KMS-11 (cell line): ENCODE measurements around the gene CTXN3.

Experiments
- H2AFZ ChIP-seq: fragments of 200-600 bp; sonication (generic); 2 replicates; pipeline ENCODE4 v1.6.1; 2016; ENCODE audit warnings: antibody characterized with exemption, mixed run types, low read depth
- H3K27ac ChIP-seq: fragments of 200-600 bp; sonication (generic); 2 replicates; pipeline ENCODE4 v1.6.1; 2016; ENCODE audit warnings: mild to moderate bottlenecking, mixed run types
- H3K27me3 ChIP-seq: fragments of 200-600 bp; sonication (generic); 2 replicates; pipeline ENCODE4 v1.6.1; 2017; ENCODE audit warnings: mild to moderate bottlenecking, low read depth, mixed run types, moderate library complexity; ENCODE audit not compliant: insufficient read depth
- H3K36me3 ChIP-seq: fragments of 200-600 bp; sonication (generic); 2 replicates; pipeline ENCODE4 v1.6.1; 2017; ENCODE audit warnings: mild to moderate bottlenecking, mixed run types; ENCODE audit not compliant: insufficient read depth
- H3K4me1 ChIP-seq: fragments of 200-600 bp; sonication (generic); 2 replicates; pipeline ENCODE4 v1.6.1; 2016; ENCODE audit warnings: mild to moderate bottlenecking, low read depth, mixed run types; ENCODE audit not compliant: poor library complexity, severe bottlenecking
- H3K4me2 ChIP-seq: fragments of 200-600 bp; sonication (generic); 2 replicates; pipeline ENCODE4 v1.7.0; 2016; ENCODE audit warnings: mild to moderate bottlenecking, mixed run types
- H3K4me3 ChIP-seq: fragments of 200-600 bp; sonication (generic); IDR thresholded peaks from 2 replicates; pipeline ENCODE4 v1.6.1; 2017; ENCODE audit warnings: low read depth, low read length, mixed read lengths; ENCODE audit not compliant: insufficient read depth
- H3K79me2 ChIP-seq: fragments of 200-600 bp; sonication (generic); 2 replicates; pipeline ENCODE4 v1.6.1; 2016; ENCODE audit warnings: low read depth, mixed run types; ENCODE audit not compliant: insufficient read depth
- H3K9ac ChIP-seq: fragments of 200-600 bp; sonication (generic); 2 replicates; pipeline ENCODE4 v1.6.1; 2016; ENCODE audit warnings: mild to moderate bottlenecking, mixed run types
- H4K20me1 ChIP-seq: fragments of 200-600 bp; sonication (generic); 2 replicates; pipeline ENCODE4 v1.6.1; 2016; ENCODE audit warnings: mild to moderate bottlenecking, mixed run types; ENCODE audit not compliant: insufficient read depth
- CTCF ChIP-seq: fragments of 200-600 bp; sonication (generic); conservative IDR thresholded peaks from 2 replicates; pipeline ENCODE4 v1.6.1; 2017; ENCODE audit warnings: low read depth, mild to moderate bottlenecking, antibody characterized with exemption, low read length, moderate library complexity, mixed read lengths

CTXN3 gene

DNA sequence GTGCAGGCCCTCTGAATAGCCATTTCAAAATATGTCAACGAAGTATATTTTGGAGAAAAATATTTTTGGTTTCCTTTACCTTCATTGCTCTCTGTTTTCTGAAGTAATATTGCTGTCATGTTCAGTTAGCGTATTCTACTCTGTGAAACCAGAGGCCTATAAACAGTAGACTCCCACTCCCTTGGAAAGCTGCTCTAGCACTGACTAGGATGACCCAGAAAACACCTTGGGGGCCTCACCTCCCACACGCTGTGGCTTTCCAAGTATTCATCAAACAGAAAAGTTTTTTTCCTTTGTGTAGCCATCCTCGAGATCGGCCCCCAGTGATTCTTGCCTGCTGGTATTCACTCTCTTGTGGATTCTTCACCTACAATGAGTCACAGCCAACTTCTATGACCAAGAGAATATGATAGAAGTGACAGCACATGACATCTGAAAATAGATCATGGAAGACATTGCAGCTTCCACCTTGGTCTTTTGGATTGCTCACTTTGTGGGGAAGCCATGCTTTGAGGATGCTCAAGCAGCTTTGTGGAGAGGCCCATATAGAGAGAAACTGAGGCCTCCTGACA lies 28.9 kb upstream of the CTXN3 start:
- H2AFZ ChIP-seq: no peak overlapping the region
- H3K27me3 ChIP-seq: no peaks in the 10 kb centered on the region
- no peak for TF ChIP-seq CTCF

GRCh38 chr5:127621601-127622325 lies 27.1 kb upstream of the CTXN3 start:
- no peaks in the 10 kb centered on the region for H3K4me1 ChIP-seq
- H4K20me1 ChIP-seq: no peaks in the 10 kb centered on the region
- H3K79me2 ChIP-seq: no peaks in the 10 kb centered on the region
- H3K9ac ChIP-seq: no peak overlapping the region
- TF ChIP-seq CTCF: no peak
- H2AFZ ChIP-seq: no peak overlapping the region
- no peak overlapping the region for H3K4me2 ChIP-seq
- no peak overlapping the region for H3K27ac ChIP-seq
- no peak overlapping the region for H3K4me3 ChIP-seq
- H3K27me3 ChIP-seq: no peaks in the 10 kb centered on the region
- no peaks in the 10 kb centered on the region for H3K36me3 ChIP-seq

More for the DNA sequence above, 28.9 kb upstream of the CTXN3 start:
- H3K4me1 ChIP-seq: no peaks in the 10 kb centered on the region
- no peak overlapping the region for H3K27ac ChIP-seq
- H3K4me2 ChIP-seq: no peak overlapping the region
- no peaks in the 10 kb centered on the region for H4K20me1 ChIP-seq
- no peaks in the 10 kb centered on the region for H3K79me2 ChIP-seq
- H3K36me3 ChIP-seq: no peaks in the 10 kb centered on the region
- H3K9ac ChIP-seq: no peak overlapping the region
- H3K4me3 ChIP-seq: no peak overlapping the region

DNA sequence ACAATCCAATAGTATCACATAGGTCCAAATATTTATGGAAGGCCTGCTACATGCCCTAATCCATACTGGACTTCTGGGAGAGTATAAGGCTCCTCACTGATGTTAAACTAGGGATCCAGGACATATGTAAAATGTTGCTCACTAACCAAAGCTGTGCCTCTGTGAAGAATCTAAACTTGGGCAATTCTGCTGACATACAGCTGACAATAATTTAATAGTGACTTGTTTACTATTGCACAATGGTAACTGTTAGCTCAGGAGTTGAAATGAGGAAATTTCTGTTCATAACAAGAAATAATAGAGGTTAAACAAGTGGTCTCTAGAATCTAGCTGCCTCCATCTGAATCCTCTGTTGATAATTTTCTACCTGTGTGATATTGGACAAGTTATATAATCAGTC lies 14.9 kb upstream of the CTXN3 start:
- H3K4me3 ChIP-seq: no peak overlapping the region
- no peaks in the 10 kb centered on the region for H3K4me1 ChIP-seq
- H3K36me3 ChIP-seq: no peaks in the 10 kb centered on the region
- no peaks in the 10 kb centered on the region for H3K27me3 ChIP-seq
- TF ChIP-seq CTCF: no peak
- no peaks in the 10 kb centered on the region for H3K79me2 ChIP-seq
- H3K9ac ChIP-seq: no peak overlapping the region
- H3K4me2 ChIP-seq: no peak overlapping the region
- H2AFZ ChIP-seq: no peak overlapping the region
- no peaks in the 10 kb centered on the region for H4K20me1 ChIP-seq
- no peak overlapping the region for H3K27ac ChIP-seq

DNA sequence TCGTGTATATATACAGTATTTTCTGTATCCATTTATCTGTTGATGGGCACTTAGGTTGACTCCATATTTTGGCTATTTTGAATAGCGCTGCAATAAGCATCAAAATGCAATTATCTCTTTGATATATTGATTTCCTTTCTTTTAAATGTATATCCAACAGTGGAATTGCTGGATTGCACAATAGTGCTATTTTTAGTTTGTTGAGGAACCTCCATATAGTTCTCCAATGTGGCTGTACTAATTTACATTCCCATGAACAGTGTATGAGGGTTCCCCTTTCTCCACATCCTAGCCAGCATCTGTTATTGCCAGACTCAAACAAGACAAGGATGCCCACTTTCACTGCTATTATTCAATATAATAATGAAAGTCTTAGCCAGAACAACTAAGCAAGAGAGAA lies 9.1 kb upstream of the CTXN3 start:
- TF ChIP-seq CTCF: no peak
- H3K27me3 ChIP-seq: no peaks in the 10 kb centered on the region
- no peaks in the 10 kb centered on the region for H3K4me1 ChIP-seq
- no peak overlapping the region for H3K4me3 ChIP-seq
- H3K36me3 ChIP-seq: no peaks in the 10 kb centered on the region
- no peak overlapping the region for H3K27ac ChIP-seq
- no peaks in the 10 kb centered on the region for H3K79me2 ChIP-seq
- H2AFZ ChIP-seq: no peak overlapping the region
- no peaks in the 10 kb centered on the region for H4K20me1 ChIP-seq
- H3K9ac ChIP-seq: no peak overlapping the region
- no peak overlapping the region for H3K4me2 ChIP-seq
